Measurements from ENCODE around the gene MCUB. TPM values are rescaled to one million over a fixed set of nuclear protein-coding genes. Genes with fewer than 3 reads are reported as not detected.

Gene MCUB
- total RNA-seq, 1 experiment from 2014 or later = 24.1 TPM

DNA sequence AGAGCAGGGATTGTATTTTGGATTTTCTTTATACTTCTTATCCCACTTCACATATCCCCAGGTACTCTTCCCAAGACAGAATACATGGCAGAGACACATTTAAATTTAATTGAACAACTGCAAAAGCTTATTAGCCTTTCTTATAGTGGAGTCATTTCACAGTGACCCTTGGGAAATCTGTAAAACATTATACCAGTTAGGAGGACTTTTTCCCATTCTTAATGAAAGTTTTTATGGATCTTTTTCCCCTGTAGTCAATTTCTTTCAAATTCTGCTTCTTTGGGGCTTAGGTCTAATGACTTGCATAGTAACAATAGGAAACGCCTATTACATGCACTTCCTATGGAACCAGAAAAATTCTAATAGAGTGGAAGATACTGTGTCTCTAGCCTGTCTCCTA, 14.6 kb upstream of the MCUB start:
- BruUV-seq (replicated peaks) = no TSS peak
- intact Hi-C loops (cut with micrococcal nuclease; ENCODE audit: unreplicated experiment) (no loop called here), in situ Hi-C loops (cut with HindIII; ENCODE audit: low pct_unique_long_range_greater_than_20kb, low sequenced_read_pairs) (no loop called here)
- ChIA-PET CTCF (no interaction called here), POLR2A (no interaction called here)
- no peak for ATAC-seq
- H3K4me1 ChIP-seq (ENCODE audit: control insufficient read depth, insufficient read depth, low read length) = no peaks in the 10 kb centered on the region
- no peaks in the 10 kb centered on the region for H3K9me3 ChIP-seq (ENCODE audit: control insufficient read depth, insufficient read depth, low read depth, low read length)
- TF ChIP-seq, protein P1, sequence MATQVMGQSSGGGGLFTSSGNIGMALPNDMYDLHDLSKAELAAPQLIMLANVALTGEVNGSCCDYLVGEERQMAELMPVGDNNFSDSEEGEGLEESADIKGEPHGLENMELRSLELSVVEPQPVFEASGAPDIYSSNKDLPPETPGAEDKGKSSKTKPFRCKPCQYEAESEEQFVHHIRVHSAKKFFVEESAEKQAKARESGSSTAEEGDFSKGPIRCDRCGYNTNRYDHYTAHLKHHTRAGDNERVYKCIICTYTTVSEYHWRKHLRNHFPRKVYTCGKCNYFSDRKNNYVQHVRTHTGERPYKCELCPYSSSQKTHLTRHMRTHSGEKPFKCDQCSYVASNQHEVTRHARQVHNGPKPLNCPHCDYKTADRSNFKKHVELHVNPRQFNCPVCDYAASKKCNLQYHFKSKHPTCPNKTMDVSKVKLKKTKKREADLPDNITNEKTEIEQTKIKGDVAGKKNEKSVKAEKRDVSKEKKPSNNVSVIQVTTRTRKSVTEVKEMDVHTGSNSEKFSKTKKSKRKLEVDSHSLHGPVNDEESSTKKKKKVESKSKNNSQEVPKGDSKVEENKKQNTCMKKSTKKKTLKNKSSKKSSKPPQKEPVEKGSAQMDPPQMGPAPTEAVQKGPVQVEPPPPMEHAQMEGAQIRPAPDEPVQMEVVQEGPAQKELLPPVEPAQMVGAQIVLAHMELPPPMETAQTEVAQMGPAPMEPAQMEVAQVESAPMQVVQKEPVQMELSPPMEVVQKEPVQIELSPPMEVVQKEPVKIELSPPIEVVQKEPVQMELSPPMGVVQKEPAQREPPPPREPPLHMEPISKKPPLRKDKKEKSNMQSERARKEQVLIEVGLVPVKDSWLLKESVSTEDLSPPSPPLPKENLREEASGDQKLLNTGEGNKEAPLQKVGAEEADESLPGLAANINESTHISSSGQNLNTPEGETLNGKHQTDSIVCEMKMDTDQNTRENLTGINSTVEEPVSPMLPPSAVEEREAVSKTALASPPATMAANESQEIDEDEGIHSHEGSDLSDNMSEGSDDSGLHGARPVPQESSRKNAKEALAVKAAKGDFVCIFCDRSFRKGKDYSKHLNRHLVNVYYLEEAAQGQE (IDR thresholded peaks at IDR 0.05; ENCODE audit: insufficient read depth in 1 of 2, low read depth in 2 of 2, low read length in 1 of 2) = no peak
- TF ChIP-seq SIN3A (IDR thresholded peaks at IDR 0.05; ENCODE audit: borderline replicate concordance, insufficient read depth, low read depth, low read length) (no peak), POLR2AphosphoS5 (IDR thresholded peaks at IDR 0.05; ENCODE audit: low read depth, low read length) (no peak), TCF7L2 (IDR thresholded peaks at IDR 0.05; ENCODE audit: low read depth, low read length) (no peak)
- TF ChIP-seq, protein P2, sequence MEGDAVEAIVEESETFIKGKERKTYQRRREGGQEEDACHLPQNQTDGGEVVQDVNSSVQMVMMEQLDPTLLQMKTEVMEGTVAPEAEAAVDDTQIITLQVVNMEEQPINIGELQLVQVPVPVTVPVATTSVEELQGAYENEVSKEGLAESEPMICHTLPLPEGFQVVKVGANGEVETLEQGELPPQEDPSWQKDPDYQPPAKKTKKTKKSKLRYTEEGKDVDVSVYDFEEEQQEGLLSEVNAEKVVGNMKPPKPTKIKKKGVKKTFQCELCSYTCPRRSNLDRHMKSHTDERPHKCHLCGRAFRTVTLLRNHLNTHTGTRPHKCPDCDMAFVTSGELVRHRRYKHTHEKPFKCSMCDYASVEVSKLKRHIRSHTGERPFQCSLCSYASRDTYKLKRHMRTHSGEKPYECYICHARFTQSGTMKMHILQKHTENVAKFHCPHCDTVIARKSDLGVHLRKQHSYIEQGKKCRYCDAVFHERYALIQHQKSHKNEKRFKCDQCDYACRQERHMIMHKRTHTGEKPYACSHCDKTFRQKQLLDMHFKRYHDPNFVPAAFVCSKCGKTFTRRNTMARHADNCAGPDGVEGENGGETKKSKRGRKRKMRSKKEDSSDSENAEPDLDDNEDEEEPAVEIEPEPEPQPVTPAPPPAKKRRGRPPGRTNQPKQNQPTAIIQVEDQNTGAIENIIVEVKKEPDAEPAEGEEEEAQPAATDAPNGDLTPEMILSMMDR (IDR thresholded peaks at IDR 0.05) = no peak
- H3K27me3 ChIP-seq (ENCODE audit: control insufficient read depth, insufficient read depth, low read length) = no peaks in the 10 kb centered on the region
- no peak for DNase-seq (ENCODE audit: low read depth, low spot score)
- H3K4me3 ChIP-seq (ENCODE audit: low read depth in 2 of 2, low read length in 2 of 2) = no peak overlapping the region
- no peak overlapping the region for H3K27ac ChIP-seq (ENCODE audit: low read length)
- H3K36me3 ChIP-seq (ENCODE audit: control insufficient read depth, insufficient read depth, low read length) = no peaks in the 10 kb centered on the region; the same call in 1 of the 2 replicates

DNA sequence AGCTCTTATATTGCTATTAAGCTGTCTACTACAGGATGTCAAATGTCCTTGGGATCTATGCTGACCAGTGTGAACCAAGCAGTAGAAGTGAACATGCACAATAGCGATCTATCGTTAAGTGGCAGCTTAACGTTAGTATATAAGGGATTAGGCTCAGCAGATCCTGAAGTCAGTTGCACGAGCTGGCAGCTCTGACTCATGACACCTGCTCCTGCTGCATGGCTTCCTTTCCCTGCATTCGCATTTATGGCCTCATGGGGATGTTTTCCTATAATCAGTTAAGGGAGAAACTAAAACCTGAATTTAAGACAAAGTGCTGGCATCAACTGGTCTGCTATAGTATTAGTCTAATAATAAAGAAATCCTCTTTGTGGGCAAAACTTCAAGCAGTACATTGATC, 12.7 kb upstream of the MCUB start:
- Histone ChIP-seq H3K36me3 (ENCODE audit: control insufficient read depth, insufficient read depth, low read length) (no peaks in the 10 kb centered on the region; the same call in 1 of the 2 replicates), H3K4me1 (ENCODE audit: control insufficient read depth, insufficient read depth, low read length) (no peaks in the 10 kb centered on the region), H3K4me3 (ENCODE audit: low read depth in 2 of 2, low read length in 2 of 2) (no peak overlapping the region), H3K27me3 (ENCODE audit: control insufficient read depth, insufficient read depth, low read length) (no peaks in the 10 kb centered on the region), H3K27ac (ENCODE audit: low read length) (no peak overlapping the region), H3K9me3 (ENCODE audit: control insufficient read depth, insufficient read depth, low read depth, low read length) (no peaks in the 10 kb centered on the region)
- no TSS peak for BruUV-seq (replicated peaks)
- ChIA-PET CTCF (no interaction called here), POLR2A (no interaction called here)
- no peak for DNase-seq (ENCODE audit: low read depth, low spot score)
- intact Hi-C loops (cut with micrococcal nuclease; ENCODE audit: unreplicated experiment) = no loop called here
- in situ Hi-C loops (cut with HindIII; ENCODE audit: low pct_unique_long_range_greater_than_20kb, low sequenced_read_pairs) = no loop called here
- TF ChIP-seq, protein P1 (IDR thresholded peaks at IDR 0.05; ENCODE audit: insufficient read depth in 1 of 2, low read depth in 2 of 2, low read length in 1 of 2) = no peak
- no peak for ATAC-seq
